22Rv1 (cell line): ENCODE measurements around the gene ASB15.

Experiments used
- H3K27ac ChIP-seq: fragments of 450-650 bp; 2 replicates; pipeline ENCODE4 v1.5.1; 2017
- ZFX ChIP-seq: fragments of 450-650 bp; IDR thresholded peaks from 2 replicates; pipeline ENCODE4 v1.6.1; 2017; ENCODE audit warnings: antibody characterized with exemption, borderline replicate concordance
- TF ChIP-seq, protein P1 (sequence below): fragments of 450-650 bp; IDR thresholded peaks from 2 replicates; pipeline ENCODE4 v1.5.1; 2017; ENCODE audit warnings: mild to moderate bottlenecking

Gene ASB15

DNA sequence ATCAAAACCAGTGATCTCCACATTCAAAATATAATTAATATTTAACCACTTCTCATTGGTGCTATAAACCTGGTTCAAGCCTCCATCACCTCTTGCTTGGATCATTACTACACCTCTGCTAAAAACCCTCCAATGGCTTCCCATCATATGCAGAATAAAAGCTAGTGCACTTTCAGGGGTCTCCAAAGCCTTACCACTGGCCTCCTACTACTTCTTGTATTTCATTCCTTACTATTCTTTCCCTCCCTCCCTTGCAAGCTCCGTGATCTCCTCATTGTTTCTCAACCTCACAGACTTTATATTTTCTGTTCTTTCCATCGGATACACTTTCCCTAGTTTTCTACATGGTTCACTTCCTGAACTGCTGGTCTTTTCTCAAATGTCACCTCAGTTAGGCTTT, 85.5 kb downstream of the ASB15 start:
- TF ChIP-seq ZFX: no peak
- TF ChIP-seq, protein P1, sequence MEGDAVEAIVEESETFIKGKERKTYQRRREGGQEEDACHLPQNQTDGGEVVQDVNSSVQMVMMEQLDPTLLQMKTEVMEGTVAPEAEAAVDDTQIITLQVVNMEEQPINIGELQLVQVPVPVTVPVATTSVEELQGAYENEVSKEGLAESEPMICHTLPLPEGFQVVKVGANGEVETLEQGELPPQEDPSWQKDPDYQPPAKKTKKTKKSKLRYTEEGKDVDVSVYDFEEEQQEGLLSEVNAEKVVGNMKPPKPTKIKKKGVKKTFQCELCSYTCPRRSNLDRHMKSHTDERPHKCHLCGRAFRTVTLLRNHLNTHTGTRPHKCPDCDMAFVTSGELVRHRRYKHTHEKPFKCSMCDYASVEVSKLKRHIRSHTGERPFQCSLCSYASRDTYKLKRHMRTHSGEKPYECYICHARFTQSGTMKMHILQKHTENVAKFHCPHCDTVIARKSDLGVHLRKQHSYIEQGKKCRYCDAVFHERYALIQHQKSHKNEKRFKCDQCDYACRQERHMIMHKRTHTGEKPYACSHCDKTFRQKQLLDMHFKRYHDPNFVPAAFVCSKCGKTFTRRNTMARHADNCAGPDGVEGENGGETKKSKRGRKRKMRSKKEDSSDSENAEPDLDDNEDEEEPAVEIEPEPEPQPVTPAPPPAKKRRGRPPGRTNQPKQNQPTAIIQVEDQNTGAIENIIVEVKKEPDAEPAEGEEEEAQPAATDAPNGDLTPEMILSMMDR: no peak
- no peak overlapping the region for H3K27ac ChIP-seq

GRCh38 chr7:123687727-123688126, 86.1 kb downstream of the ASB15 start:
- H3K27ac ChIP-seq: no peak overlapping the region
- no peak for TF ChIP-seq ZFX
- TF ChIP-seq, protein P1: no peak
